DMS 273 (cell line): Measurements from ENCODE around the gene SEMA3E.
"Not testable (repeated sequence)": the region's sequence is repeated elsewhere in the genome, so short reads cannot be mapped to it uniquely, and the experiment has no call there.

Experiments used
- DNase-seq: peaks from one replicate; lab custom pipeline; 2025; ENCODE audit not compliant: unreplicated experiment; lab: John Stamatoyannopoulos, UW

SEMA3E gene

DNA sequence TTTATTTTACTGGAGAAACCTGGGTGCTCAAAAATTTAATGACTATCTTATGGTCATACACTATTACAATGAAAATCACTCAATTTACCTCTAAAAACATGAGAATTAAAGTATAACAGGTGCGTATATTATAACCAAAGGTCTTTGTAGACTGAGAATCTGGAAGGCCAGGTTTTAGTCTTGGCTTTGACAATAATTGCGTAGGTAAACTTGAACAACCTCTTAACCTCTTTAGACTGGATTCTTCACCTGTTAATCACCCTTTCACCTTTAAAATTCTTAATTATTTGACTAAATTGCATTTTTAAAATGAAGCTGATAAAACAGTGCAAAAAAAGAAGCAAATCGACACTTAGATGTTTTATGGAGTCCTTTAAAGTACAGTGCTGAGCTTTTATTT is 156.1 kb downstream of the SEMA3E start:
- DNase-seq, result no peak

GRCh38 chr7:83487801-83488200 is 161.1 kb downstream of the SEMA3E start:
- DNase-seq, result no peak

DNA sequence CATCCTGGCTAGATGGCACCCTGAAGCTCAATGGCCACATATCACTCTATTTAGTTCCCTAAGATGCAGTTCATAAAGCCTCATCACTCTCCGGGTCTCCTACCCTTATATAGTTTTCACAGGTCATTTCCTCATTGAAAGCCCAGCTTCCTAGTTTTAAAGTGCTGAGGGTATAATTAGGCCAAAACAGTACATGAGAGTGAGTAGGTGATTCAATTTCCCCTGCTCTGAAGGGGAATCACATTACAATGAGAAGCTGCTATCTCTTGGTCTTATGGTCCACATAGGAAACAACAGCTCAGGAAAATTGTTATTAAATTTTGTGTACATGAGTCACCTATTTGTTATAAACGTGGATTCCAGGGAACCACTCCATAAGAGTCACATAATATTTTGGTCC is 162.0 kb downstream of the SEMA3E start:
- DNase-seq, result no peak

DNA sequence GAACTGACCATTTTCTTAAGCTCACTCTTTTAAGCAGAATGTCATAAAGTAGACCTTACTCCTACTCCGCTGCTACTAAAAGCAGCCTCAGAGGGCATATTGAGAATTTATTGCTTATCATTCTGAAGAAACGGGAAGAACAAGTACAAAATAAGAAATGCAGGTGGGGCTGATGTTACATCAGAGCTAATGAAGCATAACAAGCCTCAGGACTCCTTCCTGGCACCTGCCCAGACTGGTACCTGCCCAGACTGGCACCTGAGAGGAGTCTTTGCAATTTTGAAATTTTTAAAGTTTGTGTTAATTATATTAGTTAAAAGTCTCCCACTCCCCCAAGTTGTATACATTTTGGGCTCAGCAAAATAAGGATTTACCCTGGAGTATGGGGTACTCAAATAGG is 162.4 kb downstream of the SEMA3E start:
- DNase-seq, result no peak

- DNase-seq, result no peak
Measured at GRCh38 chr7:83484826-83485225, 164.1 kb downstream of the SEMA3E start.

DNA sequence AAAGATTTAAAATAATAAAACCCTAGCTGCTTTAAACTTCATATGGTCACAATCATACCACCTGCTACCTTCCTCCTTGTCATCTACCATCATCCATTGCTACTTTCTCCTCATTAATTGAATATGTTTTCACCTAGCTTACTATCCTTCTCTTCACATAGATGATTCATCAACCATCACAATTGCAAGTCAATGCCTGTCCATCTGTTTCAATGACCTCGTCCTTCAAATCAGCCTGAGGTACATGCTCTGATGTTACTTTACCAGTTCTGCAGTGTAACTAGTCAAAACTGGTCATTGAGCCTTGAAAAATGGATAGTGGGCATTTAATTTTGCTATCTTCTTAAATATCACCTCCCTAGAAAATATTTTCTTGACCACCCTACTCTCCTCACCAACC is 164.7 kb downstream of the SEMA3E start:
- DNase-seq, result no peak

GRCh38 chr7:83478616-83479015 is 170.3 kb downstream of the SEMA3E start:
- DNase-seq, result no peak

DNA sequence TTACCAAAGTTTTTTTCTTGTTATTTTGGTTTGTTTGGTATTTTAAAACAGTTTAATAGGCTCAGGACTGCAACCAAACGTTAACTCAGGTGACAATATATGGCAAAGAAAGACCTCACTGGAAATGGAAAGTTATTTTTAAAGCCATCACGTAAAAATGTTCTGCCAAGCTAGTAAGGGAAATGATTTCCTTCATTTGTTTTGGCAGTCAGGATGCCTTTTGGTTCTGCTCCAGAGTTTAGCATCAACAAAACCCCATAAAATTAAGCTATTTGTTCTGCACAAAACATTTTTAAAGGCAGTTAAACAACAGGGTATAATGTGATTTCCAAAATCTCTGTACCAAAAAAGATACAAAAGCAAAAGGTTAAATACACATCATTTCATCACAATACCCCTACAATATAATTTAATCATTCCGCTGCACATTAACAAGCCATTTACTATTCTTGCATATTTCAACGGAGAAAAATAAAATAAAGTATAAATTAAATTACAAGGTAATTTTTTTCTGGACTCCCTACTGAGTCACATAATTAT is 172.4 kb downstream of the SEMA3E start:
- DNase-seq, result no peak

GRCh38 chr7:83475420-83475819 is 173.5 kb downstream of the SEMA3E start:
- peak; percentile 27 for DNase-seq

GRCh38 chr7:83472376-83472775 is 176.6 kb downstream of the SEMA3E start:
- DNase-seq, result no peak

GRCh38 chr7:83469491-83469890 is 179.4 kb downstream of the SEMA3E start:
- no peak for DNase-seq

GRCh38 chr7:83469076-83469475 is 179.9 kb downstream of the SEMA3E start:
- DNase-seq, result no peak

GRCh38 chr7:83468251-83468739 is 180.6 kb downstream of the SEMA3E start:
- peak; percentile 92 for DNase-seq

DNA sequence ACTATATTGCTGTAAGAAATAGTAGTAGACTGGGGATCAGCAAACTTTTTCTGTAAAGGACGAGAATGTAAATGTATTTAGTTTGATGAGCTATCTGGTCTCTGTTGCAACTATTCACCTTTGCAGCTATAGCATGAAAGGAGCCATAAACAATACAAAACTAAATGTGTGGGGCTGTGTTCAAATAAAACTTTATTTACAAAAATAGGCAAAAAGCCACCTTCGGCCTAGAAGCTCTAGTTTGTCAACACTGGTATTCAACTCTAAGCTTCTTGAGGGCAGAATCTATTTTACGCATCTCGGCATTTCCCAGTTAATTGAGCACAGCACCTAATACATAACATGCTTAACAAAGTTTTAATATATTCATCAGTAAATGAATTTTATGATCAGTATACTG is 181.4 kb downstream of the SEMA3E start:
- no peak for DNase-seq

- DNase-seq, result no peak
Measured at GRCh38 chr7:83466956-83467355, 182.0 kb downstream of the SEMA3E start.

DNA sequence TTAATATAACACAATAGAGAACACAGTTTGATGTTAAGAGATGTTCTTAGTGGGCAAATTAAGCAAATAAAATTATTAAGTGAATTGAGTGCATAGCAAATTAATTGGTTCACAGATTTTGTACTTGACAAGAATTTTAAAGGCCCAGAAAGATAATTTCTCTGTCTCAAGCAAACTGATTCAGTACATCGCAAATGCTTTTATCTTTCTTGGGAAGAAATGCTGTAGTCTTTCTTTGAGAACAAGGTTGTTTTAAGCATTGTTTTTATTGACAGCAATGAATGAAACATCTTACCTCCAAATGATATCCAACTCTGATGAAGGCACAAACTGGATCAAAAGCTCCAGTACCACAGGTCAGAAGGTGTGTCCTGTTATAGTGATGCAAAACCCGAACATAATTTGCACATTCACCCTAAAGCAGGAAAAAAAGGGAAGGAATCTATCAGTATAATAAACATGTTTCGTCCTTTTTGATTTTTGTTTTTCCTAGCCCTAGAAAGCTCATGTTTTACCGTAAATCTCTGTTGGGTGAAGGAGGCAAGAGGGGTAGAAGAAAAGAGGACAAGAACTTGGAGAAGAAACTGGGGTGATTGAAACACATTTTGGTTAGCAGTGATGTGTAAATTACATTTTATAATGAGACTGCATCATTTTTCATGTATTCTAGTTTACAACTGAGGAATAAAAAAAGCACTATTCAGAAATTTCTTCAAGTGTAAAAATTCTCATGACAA is 182.6 kb downstream of the SEMA3E start:
- DNase-seq, result no peak

DNA sequence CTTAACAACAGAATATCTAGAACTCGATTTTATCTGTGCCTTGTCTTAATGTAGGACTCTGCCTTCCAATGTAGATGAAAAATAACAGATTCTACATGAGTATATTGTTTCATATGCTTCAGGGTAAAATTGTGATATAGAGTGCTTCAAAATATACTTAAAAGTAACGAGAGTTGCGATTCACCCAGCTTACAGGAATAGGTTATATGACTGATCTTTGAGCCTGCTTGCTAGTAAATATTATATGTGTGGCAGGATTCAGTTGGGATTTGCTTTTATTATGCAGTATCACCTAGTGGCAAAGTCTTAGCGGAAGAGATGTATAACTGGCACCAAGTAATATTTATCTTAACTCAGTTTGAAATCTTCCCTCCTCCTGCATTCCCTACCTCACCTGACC is 183.3 kb downstream of the SEMA3E start:
- DNase-seq, result no peak

- not testable (repeated sequence) for DNase-seq
Measured at GRCh38 chr7:83461820-83462219, 187.1 kb downstream of the SEMA3E start.

GRCh38 chr7:83459930-83460653 is 188.8 kb downstream of the SEMA3E start:
- not testable (repeated sequence) for DNase-seq

- not testable (repeated sequence) for DNase-seq
Measured at GRCh38 chr7:83459101-83459929, 189.6 kb downstream of the SEMA3E start.
